ENCODE results near the gene SELENOF.

SELENOF gene

DNA sequence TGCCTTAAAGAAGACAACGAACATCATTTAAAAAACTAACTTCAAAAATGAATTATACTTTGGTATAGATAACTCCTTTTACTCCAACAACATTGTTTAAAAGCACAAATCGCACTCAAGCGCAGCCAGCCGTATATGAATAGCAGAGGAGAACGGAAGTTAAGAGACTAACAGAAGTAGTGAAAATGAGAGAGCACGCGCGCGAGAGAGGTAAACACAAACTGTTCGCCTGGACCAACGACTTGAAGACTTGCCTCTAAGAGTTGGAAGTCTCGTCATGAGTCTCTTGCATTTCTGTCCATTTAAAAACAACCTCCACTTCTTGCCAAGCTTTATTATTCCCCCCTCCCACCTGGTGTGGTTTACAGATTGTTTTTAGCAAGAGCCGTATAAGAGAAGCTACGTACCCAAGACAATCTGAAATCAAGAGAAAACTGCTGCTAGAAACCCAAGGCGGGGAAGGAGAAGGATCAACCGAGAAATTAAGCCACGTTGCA, 479 bp downstream of the SELENOF start:
- no peaks in the 10 kb centered on the region for H3K27me3 ChIP-seq (ENCODE audit: insufficient read depth, poor library complexity, severe bottlenecking)
- DNase-seq (ENCODE audit: low read depth in 1 of 2, low spot score in 1 of 2), result peak; percentile 36
- H3K4me3 ChIP-seq (replicated peaks; ENCODE audit: insufficient read depth, low read length), result peak overlapping the region; percentile 99
- TF ChIP-seq, protein P1, sequence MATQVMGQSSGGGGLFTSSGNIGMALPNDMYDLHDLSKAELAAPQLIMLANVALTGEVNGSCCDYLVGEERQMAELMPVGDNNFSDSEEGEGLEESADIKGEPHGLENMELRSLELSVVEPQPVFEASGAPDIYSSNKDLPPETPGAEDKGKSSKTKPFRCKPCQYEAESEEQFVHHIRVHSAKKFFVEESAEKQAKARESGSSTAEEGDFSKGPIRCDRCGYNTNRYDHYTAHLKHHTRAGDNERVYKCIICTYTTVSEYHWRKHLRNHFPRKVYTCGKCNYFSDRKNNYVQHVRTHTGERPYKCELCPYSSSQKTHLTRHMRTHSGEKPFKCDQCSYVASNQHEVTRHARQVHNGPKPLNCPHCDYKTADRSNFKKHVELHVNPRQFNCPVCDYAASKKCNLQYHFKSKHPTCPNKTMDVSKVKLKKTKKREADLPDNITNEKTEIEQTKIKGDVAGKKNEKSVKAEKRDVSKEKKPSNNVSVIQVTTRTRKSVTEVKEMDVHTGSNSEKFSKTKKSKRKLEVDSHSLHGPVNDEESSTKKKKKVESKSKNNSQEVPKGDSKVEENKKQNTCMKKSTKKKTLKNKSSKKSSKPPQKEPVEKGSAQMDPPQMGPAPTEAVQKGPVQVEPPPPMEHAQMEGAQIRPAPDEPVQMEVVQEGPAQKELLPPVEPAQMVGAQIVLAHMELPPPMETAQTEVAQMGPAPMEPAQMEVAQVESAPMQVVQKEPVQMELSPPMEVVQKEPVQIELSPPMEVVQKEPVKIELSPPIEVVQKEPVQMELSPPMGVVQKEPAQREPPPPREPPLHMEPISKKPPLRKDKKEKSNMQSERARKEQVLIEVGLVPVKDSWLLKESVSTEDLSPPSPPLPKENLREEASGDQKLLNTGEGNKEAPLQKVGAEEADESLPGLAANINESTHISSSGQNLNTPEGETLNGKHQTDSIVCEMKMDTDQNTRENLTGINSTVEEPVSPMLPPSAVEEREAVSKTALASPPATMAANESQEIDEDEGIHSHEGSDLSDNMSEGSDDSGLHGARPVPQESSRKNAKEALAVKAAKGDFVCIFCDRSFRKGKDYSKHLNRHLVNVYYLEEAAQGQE (IDR thresholded peaks at IDR 0.05; ENCODE audit: insufficient replicate concordance, low read depth), result no peak
- no peak for TF ChIP-seq POLR2AphosphoS5 (IDR thresholded peaks at IDR 0.05; ENCODE audit: low read depth)
- no peak for TF ChIP-seq GABPA (IDR thresholded peaks at IDR 0.05; ENCODE audit: low read depth)
- peak; percentile 43; the same call in 1 of the 2 replicates for TF ChIP-seq SPI1 (IDR thresholded peaks at IDR 0.05; ENCODE audit: borderline replicate concordance, low read depth)
- TF ChIP-seq, protein P2, sequence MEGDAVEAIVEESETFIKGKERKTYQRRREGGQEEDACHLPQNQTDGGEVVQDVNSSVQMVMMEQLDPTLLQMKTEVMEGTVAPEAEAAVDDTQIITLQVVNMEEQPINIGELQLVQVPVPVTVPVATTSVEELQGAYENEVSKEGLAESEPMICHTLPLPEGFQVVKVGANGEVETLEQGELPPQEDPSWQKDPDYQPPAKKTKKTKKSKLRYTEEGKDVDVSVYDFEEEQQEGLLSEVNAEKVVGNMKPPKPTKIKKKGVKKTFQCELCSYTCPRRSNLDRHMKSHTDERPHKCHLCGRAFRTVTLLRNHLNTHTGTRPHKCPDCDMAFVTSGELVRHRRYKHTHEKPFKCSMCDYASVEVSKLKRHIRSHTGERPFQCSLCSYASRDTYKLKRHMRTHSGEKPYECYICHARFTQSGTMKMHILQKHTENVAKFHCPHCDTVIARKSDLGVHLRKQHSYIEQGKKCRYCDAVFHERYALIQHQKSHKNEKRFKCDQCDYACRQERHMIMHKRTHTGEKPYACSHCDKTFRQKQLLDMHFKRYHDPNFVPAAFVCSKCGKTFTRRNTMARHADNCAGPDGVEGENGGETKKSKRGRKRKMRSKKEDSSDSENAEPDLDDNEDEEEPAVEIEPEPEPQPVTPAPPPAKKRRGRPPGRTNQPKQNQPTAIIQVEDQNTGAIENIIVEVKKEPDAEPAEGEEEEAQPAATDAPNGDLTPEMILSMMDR (IDR thresholded peaks at IDR 0.05; ENCODE audit: insufficient read depth, low read length), result no peak
- peak overlapping the region; percentile 95 for H3K27ac ChIP-seq (replicated peaks)

DNA sequence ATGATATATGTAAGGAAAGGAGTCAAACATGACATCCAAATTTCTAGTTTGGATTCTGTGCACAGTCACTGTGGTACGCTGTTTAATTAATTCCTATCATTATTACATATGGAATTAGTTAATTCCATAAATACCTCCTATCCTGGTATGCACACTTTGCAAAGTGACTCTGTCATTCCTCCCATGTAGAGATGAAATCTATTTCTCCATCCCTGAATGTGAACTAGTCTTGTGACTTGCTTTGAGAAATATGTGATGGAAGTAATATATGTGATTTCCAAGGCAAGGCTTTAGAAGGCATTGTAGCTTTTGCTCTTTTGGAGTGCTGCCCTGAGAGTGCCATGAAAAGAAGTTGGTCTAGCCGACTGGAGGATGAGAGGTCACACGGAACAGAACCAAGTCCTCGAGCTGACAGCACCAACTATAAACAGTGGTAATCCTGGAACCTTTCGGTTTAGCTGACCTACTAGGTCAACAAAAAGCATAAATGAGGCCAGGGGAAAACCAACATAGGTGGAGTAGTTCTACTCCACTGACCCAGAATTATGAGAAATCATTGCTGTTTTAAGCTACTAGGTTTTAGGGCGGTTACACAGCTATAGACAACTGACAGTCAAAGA, 1.5 kb downstream of the SELENOF start:
- no peaks in the 10 kb centered on the region for H3K27me3 ChIP-seq (ENCODE audit: insufficient read depth, poor library complexity, severe bottlenecking)
- no peak for TF ChIP-seq POLR2AphosphoS5 (IDR thresholded peaks at IDR 0.05; ENCODE audit: low read depth)
- TF ChIP-seq GABPA (IDR thresholded peaks at IDR 0.05; ENCODE audit: low read depth), result no peak
- TF ChIP-seq SPI1 (IDR thresholded peaks at IDR 0.05; ENCODE audit: borderline replicate concordance, low read depth), result no peak
- TF ChIP-seq, protein P2 (IDR thresholded peaks at IDR 0.05; ENCODE audit: insufficient read depth, low read length), result no peak
- TF ChIP-seq, protein P1 (IDR thresholded peaks at IDR 0.05; ENCODE audit: insufficient replicate concordance, low read depth), result no peak
- H3K4me3 ChIP-seq (replicated peaks; ENCODE audit: insufficient read depth, low read length), result peak overlapping the region; percentile 99
- DNase-seq (ENCODE audit: low read depth in 1 of 2, low spot score in 1 of 2), result no peak
- H3K27ac ChIP-seq (replicated peaks), result no peak overlapping the region

DNA sequence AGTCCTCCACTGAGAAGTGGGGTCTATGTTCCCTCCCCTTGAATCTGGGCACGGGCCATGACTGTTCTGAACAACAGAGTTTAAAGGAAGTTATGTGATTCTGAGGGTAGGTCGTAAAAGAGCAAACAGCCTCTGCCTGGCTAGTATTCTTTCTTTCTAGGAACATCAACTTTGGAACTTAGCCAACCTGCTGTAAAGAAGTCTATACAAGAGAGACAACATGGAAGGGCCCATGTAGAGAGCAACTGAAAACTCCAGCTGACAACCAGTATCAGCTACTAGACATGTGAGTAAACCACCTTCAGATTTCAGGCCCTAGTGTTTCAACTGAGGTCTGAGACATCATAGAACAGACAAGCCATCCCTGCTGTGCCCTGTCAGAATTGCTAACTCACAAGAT, 7.5 kb downstream of the SELENOF start:
- TF ChIP-seq, protein P1 (IDR thresholded peaks at IDR 0.05; ENCODE audit: insufficient replicate concordance, low read depth), result no peak
- TF ChIP-seq, protein P2 (IDR thresholded peaks at IDR 0.05; ENCODE audit: insufficient read depth, low read length), result no peak
- no peak for TF ChIP-seq POLR2AphosphoS5 (IDR thresholded peaks at IDR 0.05; ENCODE audit: low read depth)
- TF ChIP-seq SPI1 (IDR thresholded peaks at IDR 0.05; ENCODE audit: borderline replicate concordance, low read depth), result no peak
- no peak for TF ChIP-seq GABPA (IDR thresholded peaks at IDR 0.05; ENCODE audit: low read depth)
- DNase-seq (ENCODE audit: low read depth in 1 of 2, low spot score in 1 of 2), result no peak
- no peak overlapping the region for H3K4me3 ChIP-seq (replicated peaks; ENCODE audit: insufficient read depth, low read length)
- H3K27me3 ChIP-seq (ENCODE audit: insufficient read depth, poor library complexity, severe bottlenecking), result no peaks in the 10 kb centered on the region
- H3K27ac ChIP-seq (replicated peaks), result no peak overlapping the region

All from HL-60 (cell line).